Gastrocnemius medialis (tissue), 4 donors: ENCODE data around the gene PROSER2.

Experiments
- CTCF ChIP-seq, 5 experiments: fragments of 450-650 bp in 3 of 5; fragments of 200-600 bp in 2 of 5; sonication (generic) in 2 of 5; IDR thresholded peaks in 4 of 5; conservative IDR thresholded peaks in 1 of 5; 1 replicate in 4 of 5; 2 replicates in 1 of 5; pipeline ENCODE4 v1.5.1; 2016 to 2019; ENCODE audit warnings: antibody characterized with exemption in 5 of 5, mild to moderate bottlenecking in 3 of 5, moderate library complexity in 3 of 5
- POLR2A ChIP-seq, 2 donors: fragments of 450-650 bp; IDR thresholded peaks; one replicate each; pipeline ENCODE4 v1.6.1; 2017; ENCODE audit warnings: antibody characterized with exemption in 2 of 2, mild to moderate bottlenecking in 2 of 2, moderate library complexity in 2 of 2

- TF ChIP-seq CTCF (IDR thresholded peaks at IDR 0.05 in 4 of 5, conservative IDR thresholded peaks at IDR 0.05 in 1 of 5) (no peak), POLR2A (IDR thresholded peaks at IDR 0.05) (no peak)
These were observed 58.6 kb downstream of the PROSER2 start for GRCh38 chr10:11881477-11882417.
